Measurements from ENCODE around the gene PIP. TPM values are rescaled to one million over a fixed set of nuclear protein-coding genes. Genes with fewer than 3 reads are reported as not detected.
"Not testable (repeated sequence)": the region's sequence is repeated elsewhere in the genome, so short reads cannot be mapped to it uniquely, and the experiment has no call there.

PIP gene
- total RNA-seq (not detected), polyA plus RNA-seq (not detected)
- long read RNA-seq, donor 1: 0 reads
- long read RNA-seq, donor 2: 0 reads
- long read RNA-seq, donor 3: 0 reads
- long read RNA-seq, donor 4: 0 reads
- long read RNA-seq, donor 5: 0 reads
- long read RNA-seq, donor 6: 0 reads
- long read RNA-seq, donor 7: 0 reads
- long read RNA-seq, donor 8: 0 reads
- long read RNA-seq, donor 9: 0 reads
- long read RNA-seq, donor 10: 0 reads

GRCh38 chr7:143131781-143132180 lies at the start of gene PIP:
Gene PIP (plus strand): TSS chr7:143132077. CDS start chr7:143132117, 40 bp downstream.
- no peak within 1 kb of the TSS for H3K27ac ChIP-seq
- DNase-seq: peak in 1 of 7 donors; percentile 1
- TF ChIP-seq CTCF (IDR thresholded peaks at IDR 0.05) (no peak), POLR2A (IDR thresholded peaks at IDR 0.05) (no peak)
- H3K36me3 ChIP-seq (replicated peaks in 1 of 2): no peaks in the 10 kb centered on the region
- WGBS, 4 donors: 36 to 50% (median 40%) methylated on average over 4 of the region's 4 CpGs
- no peaks in the 10 kb centered on the region for H3K27me3 ChIP-seq
- no peak within 1 kb of the TSS for H3K4me3 ChIP-seq
- H3K4me1 ChIP-seq (replicated peaks in 1 of 2): no peaks in the 10 kb centered on the region
- no peaks in the 10 kb centered on the region for H3K9me3 ChIP-seq (replicated peaks in 1 of 3)
- intact Hi-C loops (cut with DNase I): no loop called here

GRCh38 chr7:143085109-143085508 lies 46.8 kb upstream of the PIP start:
- TF ChIP-seq POLR2A (IDR thresholded peaks at IDR 0.05) (no peak), CTCF (IDR thresholded peaks at IDR 0.05) (no peak)
- no peaks in the 10 kb centered on the region for H3K27me3 ChIP-seq
- no peak overlapping the region for H3K27ac ChIP-seq
- no peaks in the 10 kb centered on the region for H3K36me3 ChIP-seq (replicated peaks in 1 of 2)
- H3K4me3 ChIP-seq: no peak overlapping the region
- intact Hi-C loops (cut with DNase I): loop anchor here in 1 of 2 donors (10.0 kb wide), 1 partner anchor 60 kb away; the partner anchor contains the start of gene OR9A2
- 46 to 59% (median 55%) methylated on average over 1 of the region's 1 CpG for WGBS, 4 donors
- no peaks in the 10 kb centered on the region for H3K9me3 ChIP-seq (replicated peaks in 1 of 3)
- DNase-seq: no peak
- no peaks in the 10 kb centered on the region for H3K4me1 ChIP-seq (replicated peaks in 1 of 2)

- intact Hi-C loops (cut with DNase I): loop anchor here in 1 of 2 donors (10.0 kb wide), 1 partner anchor 61 kb away; the partner anchor contains the start of gene OR9A2
- not testable (repeated sequence) for H3K36me3 ChIP-seq (replicated peaks in 1 of 2); H3K4me3 ChIP-seq; H3K4me1 ChIP-seq (replicated peaks in 1 of 2); H3K9me3 ChIP-seq (replicated peaks in 1 of 3); H3K27me3 ChIP-seq; H3K27ac ChIP-seq; DNase-seq
- WGBS, 4 donors: 74 to 81% (median 78%) methylated on average over 3 of the region's 3 CpGs
Measured at GRCh38 chr7:143085610-143086009, 46.3 kb upstream of the PIP start.

GRCh38 chr7:143088549-143089231 lies 43.2 kb upstream of the PIP start:
- not testable (repeated sequence) for H3K4me1 ChIP-seq (replicated peaks in 1 of 2); H3K27me3 ChIP-seq; H3K4me3 ChIP-seq; H3K9me3 ChIP-seq (replicated peaks in 1 of 3); H3K27ac ChIP-seq; DNase-seq; H3K36me3 ChIP-seq (replicated peaks in 1 of 2)
- WGBS, 4 donors: 80 to 90% (median 87%) methylated on average over 15 to 16 of the region's 16 CpGs
- intact Hi-C loops (cut with DNase I): loop anchor here in 1 of 2 donors (10.0 kb wide), 1 partner anchor 64 kb away; the partner anchor contains the start of gene OR9A2

- Histone ChIP-seq H3K36me3 (replicated peaks in 1 of 2) (no peaks in the 10 kb centered on the region), H3K27ac (no peak overlapping the region), H3K4me3 (no peak overlapping the region), H3K27me3 (no peaks in the 10 kb centered on the region), H3K4me1 (replicated peaks in 1 of 2) (no peaks in the 10 kb centered on the region), H3K9me3 (replicated peaks in 1 of 3) (peaks cover 0 to 11% (median 0%) of the 10 kb centered on the region in 3 donors)
- 67 to 80% (median 67%) methylated on average over 2 of the region's 2 CpGs for WGBS, 4 donors
- intact Hi-C loops (cut with DNase I): no loop called here
- TF ChIP-seq CTCF (IDR thresholded peaks at IDR 0.05) (no peak), POLR2A (IDR thresholded peaks at IDR 0.05) (no peak)
- no peak for DNase-seq
Measured at GRCh38 chr7:143096146-143096545, 35.7 kb upstream of the PIP start.

GRCh38 chr7:143099579-143099978 lies 32.3 kb upstream of the PIP start:
- WGBS, 4 donors: 69 to 94% (median 80%) methylated on average over 1 of the region's 1 CpG
- H3K4me1 ChIP-seq (replicated peaks in 1 of 2); DNase-seq; H3K4me3 ChIP-seq; H3K27me3 ChIP-seq; H3K36me3 ChIP-seq (replicated peaks in 1 of 2); intact Hi-C loops (cut with DNase I); H3K27ac ChIP-seq: not testable (repeated sequence)
- peaks cover 0 to 11% (median 0%) of the 10 kb centered on the region in 3 donors for H3K9me3 ChIP-seq (replicated peaks in 1 of 3)
